Esophagus mucosa (tissue), 1 donor: ENCODE measurements around the gene EI24. TPM values are rescaled to one million over a fixed set of nuclear protein-coding genes. Genes with fewer than 3 reads are reported as not detected.

ENCODE experiments used
- ATAC-seq: fragments of 200-7000 bp; cut with Tn5 transposase; one replicate; pipeline ENCODE4 v1.9.1; 2020
- total RNA-seq: library from RNA; stranded (reverse); gene quantifications from one replicate; pipeline ENCODE4 v1.2.4, GENCODE V29; 2023
- donor health status: DM: yes; HTN: yes; CAD: no.

Gene EI24
- total RNA-seq, 1 donor from 2014 or later = 77.2 TPM

- ATAC-seq = no peak
Measured at GRCh38 chr11:125579811-125580210, 10.5 kb downstream of the EI24 start.

GRCh38 chr11:125583496-125583895, 14.2 kb downstream of the EI24 start:
- no peak for ATAC-seq

GRCh38 chr11:125585487-125585886, 16.2 kb downstream of the EI24 start:
- no peak for ATAC-seq

GRCh38 chr11:125586623-125587022, 17.3 kb downstream of the EI24 start:
- no peak for ATAC-seq

- ATAC-seq = no peak
Measured at GRCh38 chr11:125587480-125587879, 18.2 kb downstream of the EI24 start.

- no peak for ATAC-seq
Measured at GRCh38 chr11:125588505-125588904, 19.2 kb downstream of the EI24 start.

- peak; percentile 30 for ATAC-seq
Measured at GRCh38 chr11:125591649-125592304, 22.5 kb downstream of the EI24 start.

GRCh38 chr11:125592305-125593113, 23.2 kb downstream of the EI24 start, which contains the start of gene STT3A:
TSS of gene STT3A (plus strand) at chr11:125592852. CDS start at chr11:125595916, 3,064 bp downstream.
- ATAC-seq = peak; percentile 100

- peak; percentile 1 for ATAC-seq
Measured at GRCh38 chr11:125593114-125593820, 24.0 kb downstream of the EI24 start.

GRCh38 chr11:125594958-125595357, 25.7 kb downstream of the EI24 start:
- no peak for ATAC-seq

- ATAC-seq = no peak
Measured at GRCh38 chr11:125600663-125601062, 31.4 kb downstream of the EI24 start.

GRCh38 chr11:125603207-125603606, 33.9 kb downstream of the EI24 start:
- no peak for ATAC-seq

- no peak for ATAC-seq
Measured at GRCh38 chr11:125605417-125605816, 36.1 kb downstream of the EI24 start.

- ATAC-seq = no peak
Measured at GRCh38 chr11:125609545-125609944, 40.3 kb downstream of the EI24 start.

- ATAC-seq = peak; percentile 11
Measured at GRCh38 chr11:125618383-125618782, 49.1 kb downstream of the EI24 start.

- ATAC-seq = no peak
Measured at GRCh38 chr11:125621995-125622394, 52.7 kb downstream of the EI24 start.

GRCh38 chr11:125623064-125623463, 53.8 kb downstream of the EI24 start:
- ATAC-seq = no peak

- no peak for ATAC-seq
Measured at GRCh38 chr11:125624756-125625213, 55.5 kb downstream of the EI24 start, which contains the start of gene CHEK1. TSS of gene CHEK1 (plus strand) at chr11:125625163. CDS start at chr11:125626769, 1,606 bp downstream.

- ATAC-seq = no peak
Measured at GRCh38 chr11:125625225-125625629, 56.0 kb downstream of the EI24 start.

GRCh38 chr11:125625630-125626287, 56.5 kb downstream of the EI24 start:
- peak; percentile 92 for ATAC-seq

- peak; percentile 15 for ATAC-seq
Measured at GRCh38 chr11:125626288-125626950, 57.1 kb downstream of the EI24 start.
